Epidermal melanocyte (primary cell): Measurements from ENCODE around the gene KLHL18.

ENCODE experiments used
- DNase-seq: peaks from one replicate; pipeline ENCODE4 v3.0.0; 2011; ENCODE audit warnings: low spot score; ENCODE audit not compliant: insufficient read length

Gene KLHL18

GRCh38 chr3:47394140-47394870 is 111.6 kb downstream of the KLHL18 start:
- DNase-seq, result peak; percentile 11

GRCh38 chr3:47394881-47395280 is 112.1 kb downstream of the KLHL18 start:
- DNase-seq, result peak; percentile 1
